PC-9 (cell line): ENCODE results near the gene GMPPB. TPM values are rescaled to one million over a fixed set of nuclear protein-coding genes. Genes with fewer than 3 reads are reported as not detected.
A peak's percentile ranks its signal among the peaks of the same experiment; 100 is the strongest.

Experiments
- BruUV-seq: library from RNA; stranded (reverse); fragments of 400-500 nt; replicated peaks from 2 replicates; lab custom pipeline; 2021; lab: Mats Ljungman, UMichigan
- CTCF ChIA-PET: fragments of 300-600 bp; sonication (Branson Sonifier 250); formaldehyde crosslinking; loops from one replicate; lab custom pipeline; 2022; ENCODE audit warnings: antibody characterized with exemption; lab: Charles Lee
- POLR2A ChIA-PET: fragments of 300-600 bp; sonication (Branson Sonifier 250); formaldehyde crosslinking; loops from one replicate; lab custom pipeline; 2022; ENCODE audit warnings: antibody characterized with exemption; ENCODE audit not compliant: unreplicated experiment; lab: Charles Lee
- DNase-seq, 2 experiments: peaks; one replicate each; pipeline versions ENCODE4 v3.0.0 to v3.0.0-alpha.2; 2015 to 2022; ENCODE audit warnings: mixed read lengths in 1 of 2
- H2AFZ ChIP-seq: fragments of 200-600 bp; sonication (generic); 2 replicates; pipeline ENCODE4 v1.8.1; 2017; ENCODE audit warnings: antibody characterized with exemption
- H3F3A ChIP-seq: fragments of 200-600 bp; sonication (generic); 2 replicates; pipeline ENCODE4 v1.8.1; 2017; ENCODE audit warnings: antibody characterized with exemption, mild to moderate bottlenecking, low read depth; ENCODE audit not compliant: insufficient read depth
- H3K27ac ChIP-seq: fragments of 200-600 bp; sonication (generic); 2 replicates; pipeline ENCODE4 v1.6.1; 2016; ENCODE audit warnings: mixed run types
- H3K27me3 ChIP-seq: fragments of 200-600 bp; sonication (generic); 2 replicates; pipeline ENCODE4 v1.6.1; 2016; ENCODE audit warnings: low read depth, mixed run types; ENCODE audit not compliant: insufficient read depth
- H3K36me3 ChIP-seq: fragments of 200-600 bp; sonication (generic); 2 replicates; pipeline ENCODE4 v1.6.1; 2016; ENCODE audit warnings: low read depth, mixed run types
- H3K4me1 ChIP-seq: fragments of 200-600 bp; sonication (generic); replicated peaks from 2 replicates; pipeline ENCODE4 v1.6.1; 2016; ENCODE audit warnings: mixed run types; ENCODE audit not compliant: insufficient read depth
- H3K4me2 ChIP-seq: fragments of 200-600 bp; sonication (generic); 2 replicates; pipeline ENCODE4 v1.6.1; 2017; ENCODE audit warnings: mixed run types
- H3K4me3 ChIP-seq: fragments of 200-600 bp; sonication (generic); 2 replicates; pipeline ENCODE4 v1.6.1; 2016; ENCODE audit warnings: mixed run types
- H3K79me2 ChIP-seq: fragments of 200-600 bp; sonication (generic); 2 replicates; pipeline ENCODE4 v1.6.1; 2017; ENCODE audit warnings: low read depth, mixed run types
- H3K9me2 ChIP-seq: fragments of 200-600 bp; sonication (generic); 2 replicates; pipeline ENCODE4 v1.8.1; 2017; ENCODE audit warnings: mild to moderate bottlenecking; ENCODE audit not compliant: insufficient read depth
- H3K9me3 ChIP-seq: fragments of 200-600 bp; sonication (generic); 2 replicates; pipeline ENCODE4 v1.8.1; 2016; ENCODE audit warnings: low read depth; ENCODE audit not compliant: insufficient read depth
- H4K20me1 ChIP-seq: fragments of 200-600 bp; sonication (generic); 2 replicates; pipeline ENCODE4 v1.8.1; 2017; ENCODE audit not compliant: insufficient read depth
- CTCF ChIP-seq: fragments of 200-600 bp; sonication (generic); conservative IDR thresholded peaks from 2 replicates; pipeline ENCODE4 v1.6.1; 2017; ENCODE audit warnings: mixed run types, antibody characterized with exemption, mild to moderate bottlenecking, moderate library complexity
- EZH2 ChIP-seq: fragments of 200-600 bp; sonication (generic); IDR thresholded peaks from 2 replicates; pipeline ENCODE4 v1.8.0; 2017; ENCODE audit warnings: antibody characterized with exemption, low read depth
- intact Hi-C: fragments of 100-400 bp; cut with micrococcal nuclease; formaldehyde crosslinking; loops from one replicate; pipeline ENCODE4 v1.10.0; 2022; ENCODE audit not compliant: unreplicated experiment
- total RNA-seq: library from RNA; stranded (reverse); gene quantifications from 2 replicates; pipeline ENCODE4 v1.2.3, GENCODE V29; 2021

Gene GMPPB
- total RNA-seq, 1 experiment from 2014 or later = 20.4 TPM

- no TSS peak for BruUV-seq
- no peak overlapping the region for H2AFZ ChIP-seq
- H3K4me1 ChIP-seq = peaks cover 13% of the 10 kb centered on the region; the same call in 1 of the 2 replicates
- CTCF ChIA-PET = no interaction called here
- H3F3A ChIP-seq = peaks cover 15% of the 10 kb centered on the region; the same call in 1 of the 2 replicates
- no peaks in the 10 kb centered on the region for H3K36me3 ChIP-seq
- POLR2A ChIA-PET = interaction anchor here (0.6 to 0.7 kb wide), 3 partner anchors 16 to 1613 kb away, joined by 4 to 8 read pairs (median 5); no protein-coding TSS in a partner anchor
- no peak for DNase-seq
- no peak for TF ChIP-seq EZH2
- no peak for TF ChIP-seq CTCF
- intact Hi-C loops = no loop called here
- H3K9me2 ChIP-seq = no peaks in the 10 kb centered on the region
- H3K4me2 ChIP-seq = no peak overlapping the region
- H4K20me1 ChIP-seq = no peaks in the 10 kb centered on the region; the same call in 1 of the 2 replicates
- H3K79me2 ChIP-seq = peaks cover 9% of the 10 kb centered on the region
- no peak overlapping the region for H3K4me3 ChIP-seq
- H3K27ac ChIP-seq = no peak overlapping the region
- H3K9me3 ChIP-seq = no peaks in the 10 kb centered on the region
- H3K27me3 ChIP-seq = no peaks in the 10 kb centered on the region
These were observed 2.3 kb upstream of the GMPPB start for GRCh38 chr3:49725906-49726681.

DNA sequence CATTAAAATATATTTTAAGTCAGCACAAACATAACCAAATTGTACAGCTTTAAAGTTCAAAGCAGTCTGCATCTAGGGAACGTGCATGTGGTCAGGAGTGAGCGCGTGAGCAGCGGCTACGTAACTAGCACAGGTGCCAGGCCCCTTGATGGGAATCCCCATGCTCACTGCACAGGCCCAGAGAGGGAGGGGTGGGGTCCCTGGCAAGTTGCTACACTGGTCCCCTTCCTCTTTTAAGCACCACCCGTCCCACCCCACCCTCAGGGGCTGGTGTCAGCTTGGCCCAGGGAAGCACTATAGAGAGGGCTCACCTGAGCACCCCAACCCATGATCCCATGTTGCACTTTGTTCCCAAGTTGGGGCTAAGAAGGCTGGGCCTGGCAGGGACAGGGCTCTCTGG is 835 bp upstream of the GMPPB start:
- Histone ChIP-seq H3K27ac (peak overlapping the region; percentile 71), H3K36me3 (no peaks in the 10 kb centered on the region), H3K9me2 (no peaks in the 10 kb centered on the region), H3K27me3 (no peaks in the 10 kb centered on the region), H3K4me1 (peaks cover 13% of the 10 kb centered on the region; the same call in 1 of the 2 replicates), H4K20me1 (no peaks in the 10 kb centered on the region), H3K79me2 (peaks cover 9% of the 10 kb centered on the region), H2AFZ (peak overlapping the region; percentile 73; the same call in 1 of the 2 replicates), H3K9me3 (no peaks in the 10 kb centered on the region), H3K4me3 (peak overlapping the region; percentile 86), H3K4me2 (peak overlapping the region; percentile 89), H3F3A (peaks cover 15% of the 10 kb centered on the region; the same call in 1 of the 2 replicates)
- ChIA-PET POLR2A (no interaction called here), CTCF (no interaction called here)
- no TSS peak for BruUV-seq
- intact Hi-C loops = loop anchor here (1.0 to 5.0 kb wide), 3 partner anchors 62 to 182 kb away; partner anchors contain the start of genes INKA1 and IP6K1
- DNase-seq = no peak
- no peak for TF ChIP-seq CTCF
- no peak for TF ChIP-seq EZH2

GRCh38 chr3:49723296-49723627 is 489 bp downstream of the GMPPB start:
- peak; percentile 49 to 55 for DNase-seq
- Histone ChIP-seq H3F3A (peaks cover 15% of the 10 kb centered on the region; the same call in 1 of the 2 replicates), H2AFZ (peak overlapping the region; percentile 73; the same call in 1 of the 2 replicates), H3K79me2 (peaks cover 9% of the 10 kb centered on the region), H4K20me1 (no peaks in the 10 kb centered on the region), H3K27me3 (no peaks in the 10 kb centered on the region), H3K9me3 (no peaks in the 10 kb centered on the region), H3K4me3 (peak overlapping the region; percentile 86), H3K36me3 (no peaks in the 10 kb centered on the region), H3K9me2 (no peaks in the 10 kb centered on the region), H3K4me2 (peak overlapping the region; percentile 93), H3K27ac (peak overlapping the region; percentile 78), H3K4me1 (peaks cover 13% of the 10 kb centered on the region; the same call in 1 of the 2 replicates)
- BruUV-seq = no TSS peak
- ChIA-PET CTCF (no interaction called here), POLR2A (interaction anchor here (0.5 to 0.7 kb wide), 6 partner anchors 11 to 394 kb away, joined by 3 to 7 read pairs (median 4); partner anchors contain the start of gene MON1A)
- TF ChIP-seq CTCF (no peak), EZH2 (no peak)
- intact Hi-C loops = loop anchor here (2.0 to 5.0 kb wide), 2 partner anchors 50 to 79 kb away; partner anchors contain the start of gene INKA1
